GM12801 (cell line): ENCODE measurements around the gene LRRC4.

Experiments
- CTCF ChIP-seq: IDR thresholded peaks from one replicate; pipeline ENCODE4 v1.5.1; 2011; ENCODE audit warnings: control low read depth; ENCODE audit not compliant: insufficient read length; ENCODE audit errors: extremely low read depth

LRRC4 gene

GRCh38 chr7:128074336-128074735 lies 43.1 kb upstream of the LRRC4 start:
- TF ChIP-seq CTCF = no peak

- no peak for TF ChIP-seq CTCF
These were observed 42.6 kb upstream of the LRRC4 start for GRCh38 chr7:128073671-128074310.

- no peak for TF ChIP-seq CTCF
These were observed 40.6 kb upstream of the LRRC4 start for GRCh38 chr7:128071801-128072200.

- TF ChIP-seq CTCF = no peak
These were observed 40.1 kb upstream of the LRRC4 start for GRCh38 chr7:128071376-128071775.

GRCh38 chr7:128069373-128070364 lies 38.4 kb upstream of the LRRC4 start:
- TF ChIP-seq CTCF = no peak

GRCh38 chr7:128068785-128069184 lies 37.5 kb upstream of the LRRC4 start:
- no peak for TF ChIP-seq CTCF

- no peak for TF ChIP-seq CTCF
These were observed 36.7 kb upstream of the LRRC4 start for GRCh38 chr7:128067983-128068382.
